ENCODE results near the gene C20orf202.
"Not testable (repeated sequence)": the region's sequence is repeated elsewhere in the genome, so short reads cannot be mapped to it uniquely, and the experiment has no call there.

Gene C20orf202

GRCh38 chr20:1209447-1210387, 6.5 kb downstream of the C20orf202 start:
- DNase-seq (ENCODE audit: low read depth in 2 of 2) = no peak

- no peak for DNase-seq (ENCODE audit: low read depth in 2 of 2)
These were observed 7.2 kb downstream of the C20orf202 start for GRCh38 chr20:1210501-1210900.

GRCh38 chr20:1212023-1212422, 8.8 kb downstream of the C20orf202 start:
- DNase-seq (ENCODE audit: low read depth in 2 of 2) = no peak

GRCh38 chr20:1212607-1213396, 9.5 kb downstream of the C20orf202 start:
- DNase-seq (ENCODE audit: low read depth in 2 of 2) = peak in 1 of 2 donors; percentile 54

- no peak for DNase-seq (ENCODE audit: low read depth in 2 of 2)
These were observed 11.6 kb downstream of the C20orf202 start for GRCh38 chr20:1214838-1215261.

- DNase-seq (ENCODE audit: low read depth in 2 of 2) = peak in 1 of 2 donors; percentile 26
These were observed 12.3 kb downstream of the C20orf202 start for GRCh38 chr20:1215386-1216170.

- not testable (repeated sequence) for DNase-seq (ENCODE audit: low read depth in 2 of 2)
These were observed 13.5 kb downstream of the C20orf202 start for GRCh38 chr20:1216527-1217427.

GRCh38 chr20:1222750-1223149, 19.5 kb downstream of the C20orf202 start:
- not testable (repeated sequence) for DNase-seq (ENCODE audit: low read depth in 2 of 2)

GRCh38 chr20:1224205-1224890, 21.1 kb downstream of the C20orf202 start:
- DNase-seq (ENCODE audit: low read depth in 2 of 2) = no peak

GRCh38 chr20:1225263-1225782, 22.1 kb downstream of the C20orf202 start:
- DNase-seq (ENCODE audit: low read depth in 2 of 2) = no peak

GRCh38 chr20:1225783-1226654, 22.8 kb downstream of the C20orf202 start, which contains the start of gene RAD21L1:
Gene RAD21L1 (plus strand): TSS chr20:1226044. CDS start chr20:1228454, 2,410 bp downstream.
- peak; percentile 49 to 58 for DNase-seq (ENCODE audit: low read depth in 2 of 2)

GRCh38 chr20:1229541-1229940, 26.3 kb downstream of the C20orf202 start:
- no peak for DNase-seq (ENCODE audit: low read depth in 2 of 2)

GRCh38 chr20:1232286-1233111, 29.2 kb downstream of the C20orf202 start:
- DNase-seq (ENCODE audit: low read depth in 2 of 2) = no peak

GRCh38 chr20:1240549-1240948, 37.3 kb downstream of the C20orf202 start:
- DNase-seq (ENCODE audit: low read depth in 2 of 2) = no peak

- no peak for DNase-seq (ENCODE audit: low read depth in 2 of 2)
These were observed 38.2 kb downstream of the C20orf202 start for GRCh38 chr20:1241456-1241855.

GRCh38 chr20:1242099-1242498, 38.8 kb downstream of the C20orf202 start:
- no peak for DNase-seq (ENCODE audit: low read depth in 2 of 2)

GRCh38 chr20:1242530-1242929, 39.3 kb downstream of the C20orf202 start:
- no peak for DNase-seq (ENCODE audit: low read depth in 2 of 2)

- no peak for DNase-seq (ENCODE audit: low read depth in 2 of 2)
These were observed 42.3 kb downstream of the C20orf202 start for GRCh38 chr20:1245578-1245977.

Data from stimulated activated CD8-positive, alpha-beta memory T cell treated with anti-CD3 and anti-CD28 coated beads, Interleukin-15, amount 100 ng/mL, for 4 hours (primary cell).